RWPE1 (cell line): ENCODE data around the gene TMEM183A.

ENCODE experiments used
- CTCF ChIA-PET: fragments of 350-600 bp; sonication (Branson Sonifier 250); formaldehyde crosslinking; extraction: SDS; loops from one replicate; lab custom pipeline; 2021; lab: Yijun Ruan, JAX
- POLR2A ChIA-PET: fragments of 400-600 bp; formaldehyde crosslinking; extraction: SDS; loops from one replicate; lab custom pipeline; 2020; ENCODE audit warnings: antibody characterized with exemption; ENCODE audit not compliant: low non-redundant PET; lab: Yijun Ruan, JAX
- DNase-seq: peaks from one replicate; pipeline ENCODE4 v3.0.0; 2012; ENCODE audit warnings: low spot score
- H3K27ac ChIP-seq: fragments of 450-650 bp; 2 replicates; pipeline ENCODE4 v1.5.1; 2017
- TF ChIP-seq, protein P1 (sequence below): fragments of 450-650 bp; conservative IDR thresholded peaks from 2 replicates; pipeline ENCODE4 v1.5.1; 2017; ENCODE audit warnings: low read depth, mild to moderate bottlenecking

Gene TMEM183A

DNA sequence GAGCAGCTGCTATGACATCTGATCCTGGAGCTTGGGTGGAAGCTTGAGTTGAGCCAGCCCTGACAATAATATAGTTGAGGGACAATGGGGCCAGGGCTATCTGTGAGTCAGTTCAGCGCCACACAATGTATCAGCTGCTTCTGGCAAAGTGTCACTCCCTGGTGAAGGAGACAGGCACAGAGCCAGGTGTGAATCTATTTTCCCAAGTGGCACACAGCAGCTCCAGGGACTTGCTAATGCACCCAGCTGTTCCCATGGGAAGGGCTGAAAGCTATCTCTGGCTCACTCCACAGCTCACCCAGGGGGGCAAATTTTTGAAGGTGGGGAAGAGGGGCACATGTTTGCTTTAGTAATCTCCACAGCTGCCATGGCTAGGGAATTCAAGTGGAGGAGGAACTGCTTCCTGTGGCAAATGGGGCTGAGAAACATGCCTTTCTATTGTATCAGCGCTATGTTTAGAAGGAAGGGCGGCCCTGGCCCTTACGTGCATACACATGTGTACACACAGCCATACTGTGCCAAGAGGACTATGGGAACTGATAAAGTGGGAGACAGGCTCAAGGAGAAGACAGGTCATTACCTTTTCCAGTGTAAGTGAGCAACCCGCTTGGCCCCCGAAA lies 42.3 kb upstream of the TMEM183A start:
- TF ChIP-seq, protein P1, sequence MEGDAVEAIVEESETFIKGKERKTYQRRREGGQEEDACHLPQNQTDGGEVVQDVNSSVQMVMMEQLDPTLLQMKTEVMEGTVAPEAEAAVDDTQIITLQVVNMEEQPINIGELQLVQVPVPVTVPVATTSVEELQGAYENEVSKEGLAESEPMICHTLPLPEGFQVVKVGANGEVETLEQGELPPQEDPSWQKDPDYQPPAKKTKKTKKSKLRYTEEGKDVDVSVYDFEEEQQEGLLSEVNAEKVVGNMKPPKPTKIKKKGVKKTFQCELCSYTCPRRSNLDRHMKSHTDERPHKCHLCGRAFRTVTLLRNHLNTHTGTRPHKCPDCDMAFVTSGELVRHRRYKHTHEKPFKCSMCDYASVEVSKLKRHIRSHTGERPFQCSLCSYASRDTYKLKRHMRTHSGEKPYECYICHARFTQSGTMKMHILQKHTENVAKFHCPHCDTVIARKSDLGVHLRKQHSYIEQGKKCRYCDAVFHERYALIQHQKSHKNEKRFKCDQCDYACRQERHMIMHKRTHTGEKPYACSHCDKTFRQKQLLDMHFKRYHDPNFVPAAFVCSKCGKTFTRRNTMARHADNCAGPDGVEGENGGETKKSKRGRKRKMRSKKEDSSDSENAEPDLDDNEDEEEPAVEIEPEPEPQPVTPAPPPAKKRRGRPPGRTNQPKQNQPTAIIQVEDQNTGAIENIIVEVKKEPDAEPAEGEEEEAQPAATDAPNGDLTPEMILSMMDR = no peak
- DNase-seq = peak; percentile 49
- CTCF ChIA-PET = interaction anchor here (0.6 to 0.9 kb wide), 2 partner anchors 24 to 1225 kb away, joined by 3 to 5 read pairs; no protein-coding TSS in a partner anchor
- peak overlapping the region; percentile 81 for H3K27ac ChIP-seq
- POLR2A ChIA-PET = no interaction called here

DNA sequence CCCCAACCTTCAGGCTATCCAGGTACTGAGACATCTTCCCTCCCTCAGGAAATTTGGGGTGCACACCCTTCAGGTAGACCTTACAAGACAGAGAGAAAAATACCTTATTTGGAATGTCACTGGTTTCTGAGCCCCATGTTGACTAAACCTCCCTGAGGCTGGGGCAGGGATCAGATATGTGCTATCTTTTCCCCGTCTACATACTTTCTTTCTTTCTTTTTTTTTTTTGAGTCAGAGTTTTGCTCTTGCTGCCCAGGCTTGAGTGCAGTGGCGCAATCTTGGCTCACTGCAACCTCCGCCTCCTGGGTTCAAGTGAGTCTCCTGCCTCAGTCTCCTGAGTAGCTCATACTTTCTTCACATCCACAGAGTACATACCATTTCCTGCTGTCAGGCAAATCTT lies 41.8 kb upstream of the TMEM183A start:
- peak; percentile 61 for DNase-seq
- TF ChIP-seq, protein P1 = no peak
- peak overlapping the region; percentile 81 for H3K27ac ChIP-seq
- POLR2A ChIA-PET = no interaction called here
- CTCF ChIA-PET = interaction anchor here (0.5 to 0.9 kb wide), 3 partner anchors 25 to 105 kb away, joined by 4 to 5 read pairs (median 4); no protein-coding TSS in a partner anchor

DNA sequence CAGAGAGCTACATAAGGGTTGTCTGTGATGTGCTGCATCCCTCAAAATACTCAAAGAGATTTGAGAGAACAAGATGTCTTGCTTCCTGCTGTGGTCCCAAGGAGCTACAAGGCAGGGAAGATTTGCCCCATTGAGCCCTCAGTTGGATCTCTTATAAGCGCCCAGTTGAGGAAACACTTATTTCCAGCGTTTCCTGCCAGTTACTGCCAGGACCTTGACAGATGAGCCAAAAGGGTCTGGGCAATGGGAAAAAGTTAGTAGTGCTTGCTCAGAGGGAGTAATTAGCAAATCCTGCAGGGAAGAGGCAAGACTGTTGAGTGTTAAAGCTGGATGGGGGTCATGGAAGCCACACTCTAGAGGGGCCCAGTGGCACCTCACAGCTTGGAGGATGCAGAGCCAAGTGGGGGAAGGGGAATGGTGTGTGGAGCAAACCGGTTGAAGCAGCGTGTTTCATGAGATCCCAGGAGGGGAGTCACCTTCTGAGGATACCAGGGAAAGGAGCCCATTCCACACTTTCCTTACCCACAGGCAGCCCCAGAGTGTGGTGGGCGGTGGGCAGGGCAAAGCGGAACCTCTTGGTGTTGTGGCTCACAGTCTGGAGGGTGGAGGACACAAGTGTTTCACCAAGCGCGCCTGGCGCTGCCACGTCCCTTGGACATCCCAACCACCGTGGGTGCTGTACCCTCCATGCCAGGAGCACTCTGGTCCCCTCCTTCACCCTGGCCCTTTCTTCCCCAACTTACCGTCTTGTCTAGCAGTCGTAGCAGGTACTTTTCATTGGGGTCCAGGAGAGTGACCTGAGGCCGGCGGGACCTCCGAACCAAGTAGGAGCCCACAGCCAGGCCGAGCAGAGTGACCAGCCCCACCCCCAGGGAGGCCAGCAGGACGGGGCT lies 40.9 kb upstream of the TMEM183A start:
- CTCF ChIA-PET = interaction anchor here (0.5 to 0.9 kb wide), 7 partner anchors 18 to 106 kb away, joined by 3 to 5 read pairs (median 4); partner anchors contain the start of gene KLHL12
- TF ChIP-seq, protein P1 = no peak
- H3K27ac ChIP-seq = peak overlapping the region; percentile 81
- POLR2A ChIA-PET = no interaction called here
- no peak for DNase-seq

DNA sequence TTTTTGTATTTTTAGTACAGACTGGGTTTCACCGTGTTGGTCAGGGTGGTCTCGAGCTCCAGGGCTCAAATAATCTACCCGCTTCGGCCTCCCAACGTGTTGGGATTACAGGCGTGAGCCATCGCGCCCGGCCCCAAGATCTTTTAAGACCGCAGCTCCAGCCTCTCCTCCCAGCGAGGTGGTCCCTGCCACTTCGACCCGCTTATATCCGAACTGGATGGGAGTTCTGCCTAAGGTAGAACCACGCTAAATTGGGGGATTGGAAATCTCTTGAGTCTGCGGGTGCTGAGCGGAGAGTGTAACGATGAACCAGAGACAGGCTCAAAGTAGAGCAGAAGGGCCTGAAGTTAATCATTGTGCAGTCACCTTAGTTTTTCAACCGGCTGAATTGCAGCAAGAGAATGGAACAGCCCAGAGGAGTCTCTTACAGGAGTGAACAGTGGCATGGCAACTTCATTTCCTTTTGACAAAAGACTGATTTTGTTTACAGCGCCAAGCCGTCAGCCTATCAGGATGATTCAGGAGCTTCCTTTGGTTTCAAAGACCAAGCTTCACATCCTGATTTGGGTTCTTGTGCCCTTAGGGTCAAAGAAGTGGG lies 39.4 kb upstream of the TMEM183A start:
- no peak for DNase-seq
- ChIA-PET CTCF (interaction anchor here (0.6 to 1.1 kb wide), 5 partner anchors 11 to 738 kb away, joined by 3 to 7 read pairs (median 4); no protein-coding TSS in a partner anchor), POLR2A (no interaction called here)

DNA sequence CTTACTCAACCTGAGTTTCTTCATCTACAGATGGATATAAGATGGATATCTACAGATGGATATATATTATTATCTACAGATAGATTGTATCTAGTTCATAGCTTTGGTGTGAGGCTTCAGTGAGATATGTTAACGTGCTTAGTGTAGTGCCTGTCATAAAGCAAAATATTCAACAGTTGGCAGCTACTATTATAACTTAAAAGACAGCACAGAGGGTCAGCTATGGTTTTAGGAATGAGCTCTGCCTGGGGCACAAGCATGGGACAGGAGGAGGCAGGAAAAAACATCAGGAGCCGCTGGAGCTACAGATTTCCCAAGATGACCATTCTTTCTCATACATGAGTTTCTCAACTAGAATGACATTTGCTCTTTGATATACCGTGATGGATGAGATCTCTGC lies 38.8 kb upstream of the TMEM183A start:
- no peak for DNase-seq
- ChIA-PET POLR2A (no interaction called here), CTCF (interaction anchor here (0.6 to 1.1 kb wide), 5 partner anchors 10 to 739 kb away, joined by 3 to 7 read pairs (median 4); no protein-coding TSS in a partner anchor)
- TF ChIP-seq, protein P1 = no peak
- no peak overlapping the region for H3K27ac ChIP-seq

More for the DNA sequence above, 39.4 kb upstream of the TMEM183A start:
- TF ChIP-seq, protein P1 = no peak
- peak overlapping the region; percentile 81 for H3K27ac ChIP-seq

DNA sequence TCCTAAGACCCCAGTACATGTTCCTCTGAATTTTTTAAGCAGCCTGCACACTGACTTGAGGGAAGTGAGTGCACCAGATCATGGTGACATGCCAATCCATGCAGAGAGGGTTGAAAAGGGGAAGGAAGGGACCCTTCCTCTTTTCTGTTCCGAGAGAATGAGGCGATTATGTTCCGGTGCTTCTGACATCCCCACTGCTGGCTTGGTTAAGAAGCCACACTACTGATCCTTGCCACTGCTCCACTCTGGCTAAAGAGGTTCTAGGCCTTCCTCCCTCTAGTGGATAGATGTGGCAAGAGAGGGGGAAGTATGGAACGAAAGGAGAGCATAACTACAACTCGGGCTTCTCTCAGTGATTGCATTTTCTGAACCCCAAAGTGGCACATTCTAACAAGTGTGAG lies 38.3 kb upstream of the TMEM183A start:
- peak; percentile 77 for DNase-seq
- no peak overlapping the region for H3K27ac ChIP-seq
- ChIA-PET POLR2A (no interaction called here), CTCF (interaction anchor here (1.0 kb wide), 1 partner anchor 10 kb away, joined by 5 read pairs; no protein-coding TSS in a partner anchor)
- TF ChIP-seq, protein P1 = peak; percentile 58
